GM12878 (cell line): Measurements from ENCODE around the gene PLXNA2. TPM values are rescaled to one million over a fixed set of nuclear protein-coding genes. Genes with fewer than 3 reads are reported as not detected.

Experiments
- ATAC-seq: fragments of 200-7000 bp; cut with Tn5 transposase; 3 replicates; pipeline ENCODE4 v1.9.1; 2020; ENCODE audit warnings: mild to moderate bottlenecking, moderate library complexity
- BruUV-seq: library from RNA; stranded (reverse); fragments of 400-500 nt; replicated peaks from 2 replicates; lab custom pipeline; 2021; lab: Mats Ljungman, UMichigan
- CTCF ChIA-PET: fragments of 300-600 bp; sonication (Branson Sonifier 250); formaldehyde crosslinking; extraction: SDS; loops from one replicate; lab custom pipeline; 2021; ENCODE audit warnings: inconsistent platforms; lab: Yijun Ruan, JAX
- POLR2A ChIA-PET: fragments of 350-600 bp; formaldehyde crosslinking; extraction: SDS; loops from one replicate; lab custom pipeline; 2021; ENCODE audit warnings: inconsistent platforms; lab: Charles Lee
- RAD21 ChIA-PET: fragments of 300-600 bp; sonication (Branson Sonifier 250); formaldehyde crosslinking; loops from one replicate; lab custom pipeline; 2023; ENCODE audit warnings: antibody characterized with exemption; ENCODE audit not compliant: unreplicated experiment; lab: Charles Lee
- SMC1A ChIA-PET: fragments of 300-600 bp; sonication (Branson Sonifier 250); formaldehyde crosslinking; loops from one replicate; lab custom pipeline; 2023; ENCODE audit not compliant: unreplicated experiment, uncharacterized antibody; lab: Charles Lee
- DNase-seq: peaks from one replicate; pipeline ENCODE4 v3.0.0-alpha.2; 2011; ENCODE audit warnings: low read depth, low spot score
- FAIRE-seq: peaks from 3 replicates; lab custom pipeline; 2011; peaks lifted over from hg19 to GRCh38; lab: Jason Lieb, UNC
- H2AFZ ChIP-seq: 2 replicates; pipeline ENCODE4 v1.6.0; 2011; ENCODE audit warnings: low read depth, low read length, control low read depth; ENCODE audit not compliant: control insufficient read depth
- H3K27ac ChIP-seq: 2 replicates; pipeline ENCODE4 v1.5.1; 2011; ENCODE audit warnings: control low read depth; ENCODE audit not compliant: control insufficient read depth, insufficient read depth
- H3K27me3 ChIP-seq, 2 experiments: replicated peaks in 1 of 2; 2 replicates each; pipeline versions ENCODE4 v1.6.0 to v1.6.1; 2011; ENCODE audit warnings: low read length in 1 of 2; ENCODE audit not compliant: control insufficient read depth in 2 of 2, insufficient read depth in 2 of 2
- H3K36me3 ChIP-seq, 2 experiments: 2 replicates each; pipeline ENCODE4 v1.5.1; 2011; ENCODE audit warnings: low read length in 1 of 2; ENCODE audit not compliant: control insufficient read depth in 2 of 2, insufficient read depth in 2 of 2
- H3K4me1 ChIP-seq: 2 replicates; pipeline ENCODE4 v1.6.1; 2011; ENCODE audit warnings: mild to moderate bottlenecking, low read length, moderate library complexity, mixed read lengths; ENCODE audit not compliant: control insufficient read depth, insufficient read depth
- H3K4me2 ChIP-seq: 2 replicates; pipeline ENCODE4 v1.6.0; 2011; ENCODE audit warnings: control low read depth; ENCODE audit not compliant: control insufficient read depth, insufficient read depth
- H3K4me3 ChIP-seq: fragments of 200-600 bp; sonication (generic); 2 replicates; pipeline ENCODE4 v1.5.1; 2016
- H3K79me2 ChIP-seq: 2 replicates; pipeline ENCODE4 v1.6.0; 2011; ENCODE audit warnings: low read length; ENCODE audit not compliant: control insufficient read depth, insufficient read depth
- H3K9ac ChIP-seq: 2 replicates; pipeline ENCODE4 v1.8.0; 2011; ENCODE audit warnings: low read length, control low read depth, mixed read lengths; ENCODE audit not compliant: control insufficient read depth, insufficient read depth
- H3K9me3 ChIP-seq: replicated peaks from 3 replicates; pipeline ENCODE4 v1.5.1; 2011; ENCODE audit warnings: mild to moderate bottlenecking, low read length; ENCODE audit not compliant: control insufficient read depth, insufficient read depth
- H4K20me1 ChIP-seq: 2 replicates; pipeline ENCODE4 v1.6.0; 2011; ENCODE audit not compliant: control insufficient read depth, insufficient read depth
- BHLHE40 ChIP-seq, 2 experiments: fragments of 450-650 bp in 1 of 2; IDR thresholded peaks; 2 replicates each; pipeline ENCODE4 v1.6.1; 2011 to 2017; ENCODE audit warnings: low read depth in 2 of 2, borderline replicate concordance in 1 of 2, improper control_type of control experiment in 1 of 2, low read length in 1 of 2, mild to moderate bottlenecking in 1 of 2
- BRCA1 ChIP-seq: IDR thresholded peaks from 2 replicates; pipeline ENCODE4 v1.6.1; 2011; ENCODE audit warnings: low read depth, low read length, improper control_type of control experiment
- NFYB ChIP-seq: IDR thresholded peaks from 2 replicates; pipeline ENCODE4 v1.6.1; 2011; ENCODE audit warnings: low read depth, mild to moderate bottlenecking, low read length, improper control_type of control experiment, moderate library complexity; ENCODE audit not compliant: insufficient read depth
- POU2F2 ChIP-seq: IDR thresholded peaks from 3 replicates; pipeline ENCODE4 v1.6.1; 2011; ENCODE audit warnings: low read depth, mild to moderate bottlenecking, low read length, borderline replicate concordance
- RCOR1 ChIP-seq: conservative IDR thresholded peaks from 2 replicates; pipeline ENCODE4 v1.6.1; 2012; ENCODE audit warnings: low read depth, low read length, improper control_type of control experiment
- RUNX3 ChIP-seq: IDR thresholded peaks from 2 replicates; pipeline ENCODE4 v1.6.1; 2012; ENCODE audit warnings: low read length, inconsistent platforms
- WGBS: methylation state at CpG from one replicate; pipeline ENCODE4 v1.1.6; 2016; ENCODE audit warnings: low lambda C conversion rate; ENCODE audit not compliant: insufficient replicate concordance, insufficient coverage; ENCODE audit errors: missing lambda C conversion rate; 5-methylcytosine and 5-hydroxymethylcytosine counted together
- in situ Hi-C: fragments of 300-500 bp; cut with MboI; formaldehyde crosslinking; loops from 9 replicates; pipeline ENCODE4 v1.14.3; 2018; ENCODE audit warnings: mixed read lengths
- intact Hi-C: fragments of 100-400 bp; cut with micrococcal nuclease; formaldehyde crosslinking; loops from one replicate; pipeline ENCODE4 v1.14.2; 2022; ENCODE audit not compliant: unreplicated experiment
- polyA plus RNA-seq, 11 experiments: library from polyadenylated mRNA; depleted of rRNA in 4 of 11; unstranded in 6 of 11; stranded (reverse) in 5 of 11; fragments of >200 nt; fragmentation: Nextera tagmentation in 4 of 11; fragmentation: Illumina TruSeq in 1 of 11; extraction: Ambion mirVana in 4 of 11; extraction: Trizol in 1 of 11; gene quantifications; 1 replicate in 1 of 11; 2 replicates in 10 of 11; pipeline versions ENCODE4 v1.2.1 to v1.2.3, GENCODE V29; 2011 to 2016; ENCODE audit warnings: inconsistent platforms in 2 of 11, missing spikeins in 2 of 11, low read depth in 1 of 11
- total RNA-seq, 4 experiments: library from RNA; depleted of rRNA in 3 of 4; stranded (reverse); fragments of >200 nt in 3 of 4; fragmentation: Illumina TruSeq in 1 of 4; extraction: Trizol in 1 of 4; gene quantifications; 2 replicates each; pipeline versions ENCODE4 v1.2.1 to v1.2.3, GENCODE V29; 2013 to 2021
- TF ChIP-seq, protein P1 (sequence below): IDR thresholded peaks from 2 replicates; pipeline ENCODE4 v1.6.1; 2012; ENCODE audit warnings: improper control_type of control experiment, low read depth, low read length; ENCODE audit not compliant: insufficient replicate concordance
- TF ChIP-seq, protein P2 (sequence below): fragments of 450-650 bp; IDR thresholded peaks from 2 replicates; pipeline ENCODE4 v1.6.1; 2017; ENCODE audit warnings: mild to moderate bottlenecking, moderate library complexity
- TF ChIP-seq, protein P3 (sequence below): IDR thresholded peaks from 2 replicates; pipeline ENCODE4 v1.6.1; 2012; ENCODE audit warnings: mild to moderate bottlenecking, low read depth, low read length

Gene PLXNA2
- total and polyA plus RNA-seq, 10 of the 15 experiments (the other 5 are each of a cell fraction or from before 2014, with no cell fraction given) = under 0.01 to 0.08 (median 0.07) TPM; not detected in 4

DNA sequence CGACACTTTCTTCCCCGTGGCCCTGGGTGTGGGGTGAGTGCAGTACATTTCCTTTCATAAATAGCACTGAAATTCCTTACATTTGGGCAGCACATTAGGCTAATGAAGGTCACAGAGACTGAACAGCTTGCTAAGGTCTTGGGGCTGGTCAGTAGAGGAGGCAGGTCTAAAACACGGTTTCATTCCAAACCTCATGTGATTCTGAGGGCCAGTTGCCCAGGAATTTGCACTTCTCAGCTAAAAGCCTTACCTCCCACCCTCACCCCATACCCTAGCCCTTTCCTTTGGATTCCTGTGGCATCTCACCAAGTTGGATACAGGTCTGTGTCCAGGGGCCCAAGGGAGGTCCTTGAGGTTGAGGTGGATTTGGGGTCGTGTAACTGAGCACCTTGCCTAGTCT, 185.4 kb downstream of the PLXNA2 start:
- no peak for FAIRE-seq
- TF ChIP-seq BHLHE40 (IDR thresholded peaks at IDR 0.05; ENCODE audit: borderline replicate concordance in 1 of 2, low read depth in 2 of 2, low read length in 1 of 2) (no peak), BRCA1 (no peak), RUNX3 (no peak), POU2F2 (no peak), NFYB (no peak), RCOR1 (no peak)
- TF ChIP-seq, protein P1, sequence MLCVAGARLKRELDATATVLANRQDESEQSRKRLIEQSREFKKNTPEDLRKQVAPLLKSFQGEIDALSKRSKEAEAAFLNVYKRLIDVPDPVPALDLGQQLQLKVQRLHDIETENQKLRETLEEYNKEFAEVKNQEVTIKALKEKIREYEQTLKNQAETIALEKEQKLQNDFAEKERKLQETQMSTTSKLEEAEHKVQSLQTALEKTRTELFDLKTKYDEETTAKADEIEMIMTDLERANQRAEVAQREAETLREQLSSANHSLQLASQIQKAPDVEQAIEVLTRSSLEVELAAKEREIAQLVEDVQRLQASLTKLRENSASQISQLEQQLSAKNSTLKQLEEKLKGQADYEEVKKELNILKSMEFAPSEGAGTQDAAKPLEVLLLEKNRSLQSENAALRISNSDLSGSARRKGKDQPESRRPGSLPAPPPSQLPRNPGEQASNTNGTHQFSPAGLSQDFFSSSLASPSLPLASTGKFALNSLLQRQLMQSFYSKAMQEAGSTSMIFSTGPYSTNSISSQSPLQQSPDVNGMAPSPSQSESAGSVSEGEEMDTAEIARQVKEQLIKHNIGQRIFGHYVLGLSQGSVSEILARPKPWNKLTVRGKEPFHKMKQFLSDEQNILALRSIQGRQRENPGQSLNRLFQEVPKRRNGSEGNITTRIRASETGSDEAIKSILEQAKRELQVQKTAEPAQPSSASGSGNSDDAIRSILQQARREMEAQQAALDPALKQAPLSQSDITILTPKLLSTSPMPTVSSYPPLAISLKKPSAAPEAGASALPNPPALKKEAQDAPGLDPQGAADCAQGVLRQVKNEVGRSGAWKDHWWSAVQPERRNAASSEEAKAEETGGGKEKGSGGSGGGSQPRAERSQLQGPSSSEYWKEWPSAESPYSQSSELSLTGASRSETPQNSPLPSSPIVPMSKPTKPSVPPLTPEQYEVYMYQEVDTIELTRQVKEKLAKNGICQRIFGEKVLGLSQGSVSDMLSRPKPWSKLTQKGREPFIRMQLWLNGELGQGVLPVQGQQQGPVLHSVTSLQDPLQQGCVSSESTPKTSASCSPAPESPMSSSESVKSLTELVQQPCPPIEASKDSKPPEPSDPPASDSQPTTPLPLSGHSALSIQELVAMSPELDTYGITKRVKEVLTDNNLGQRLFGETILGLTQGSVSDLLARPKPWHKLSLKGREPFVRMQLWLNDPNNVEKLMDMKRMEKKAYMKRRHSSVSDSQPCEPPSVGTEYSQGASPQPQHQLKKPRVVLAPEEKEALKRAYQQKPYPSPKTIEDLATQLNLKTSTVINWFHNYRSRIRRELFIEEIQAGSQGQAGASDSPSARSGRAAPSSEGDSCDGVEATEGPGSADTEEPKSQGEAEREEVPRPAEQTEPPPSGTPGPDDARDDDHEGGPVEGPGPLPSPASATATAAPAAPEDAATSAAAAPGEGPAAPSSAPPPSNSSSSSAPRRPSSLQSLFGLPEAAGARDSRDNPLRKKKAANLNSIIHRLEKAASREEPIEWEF = no peak
- TF ChIP-seq, protein P2, sequence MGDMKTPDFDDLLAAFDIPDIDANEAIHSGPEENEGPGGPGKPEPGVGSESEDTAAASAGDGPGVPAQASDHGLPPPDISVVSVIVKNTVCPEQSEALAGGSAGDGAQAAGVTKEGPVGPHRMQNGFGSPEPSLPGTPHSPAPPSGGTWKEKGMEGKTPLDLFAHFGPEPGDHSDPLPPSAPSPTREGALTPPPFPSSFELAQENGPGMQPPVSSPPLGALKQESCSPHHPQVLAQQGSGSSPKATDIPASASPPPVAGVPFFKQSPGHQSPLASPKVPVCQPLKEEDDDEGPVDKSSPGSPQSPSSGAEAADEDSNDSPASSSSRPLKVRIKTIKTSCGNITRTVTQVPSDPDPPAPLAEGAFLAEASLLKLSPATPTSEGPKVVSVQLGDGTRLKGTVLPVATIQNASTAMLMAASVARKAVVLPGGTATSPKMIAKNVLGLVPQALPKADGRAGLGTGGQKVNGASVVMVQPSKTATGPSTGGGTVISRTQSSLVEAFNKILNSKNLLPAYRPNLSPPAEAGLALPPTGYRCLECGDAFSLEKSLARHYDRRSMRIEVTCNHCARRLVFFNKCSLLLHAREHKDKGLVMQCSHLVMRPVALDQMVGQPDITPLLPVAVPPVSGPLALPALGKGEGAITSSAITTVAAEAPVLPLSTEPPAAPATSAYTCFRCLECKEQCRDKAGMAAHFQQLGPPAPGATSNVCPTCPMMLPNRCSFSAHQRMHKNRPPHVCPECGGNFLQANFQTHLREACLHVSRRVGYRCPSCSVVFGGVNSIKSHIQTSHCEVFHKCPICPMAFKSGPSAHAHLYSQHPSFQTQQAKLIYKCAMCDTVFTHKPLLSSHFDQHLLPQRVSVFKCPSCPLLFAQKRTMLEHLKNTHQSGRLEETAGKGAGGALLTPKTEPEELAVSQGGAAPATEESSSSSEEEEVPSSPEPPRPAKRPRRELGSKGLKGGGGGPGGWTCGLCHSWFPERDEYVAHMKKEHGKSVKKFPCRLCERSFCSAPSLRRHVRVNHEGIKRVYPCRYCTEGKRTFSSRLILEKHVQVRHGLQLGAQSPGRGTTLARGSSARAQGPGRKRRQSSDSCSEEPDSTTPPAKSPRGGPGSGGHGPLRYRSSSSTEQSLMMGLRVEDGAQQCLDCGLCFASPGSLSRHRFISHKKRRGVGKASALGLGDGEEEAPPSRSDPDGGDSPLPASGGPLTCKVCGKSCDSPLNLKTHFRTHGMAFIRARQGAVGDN = no peak
- TF ChIP-seq, protein P3, sequence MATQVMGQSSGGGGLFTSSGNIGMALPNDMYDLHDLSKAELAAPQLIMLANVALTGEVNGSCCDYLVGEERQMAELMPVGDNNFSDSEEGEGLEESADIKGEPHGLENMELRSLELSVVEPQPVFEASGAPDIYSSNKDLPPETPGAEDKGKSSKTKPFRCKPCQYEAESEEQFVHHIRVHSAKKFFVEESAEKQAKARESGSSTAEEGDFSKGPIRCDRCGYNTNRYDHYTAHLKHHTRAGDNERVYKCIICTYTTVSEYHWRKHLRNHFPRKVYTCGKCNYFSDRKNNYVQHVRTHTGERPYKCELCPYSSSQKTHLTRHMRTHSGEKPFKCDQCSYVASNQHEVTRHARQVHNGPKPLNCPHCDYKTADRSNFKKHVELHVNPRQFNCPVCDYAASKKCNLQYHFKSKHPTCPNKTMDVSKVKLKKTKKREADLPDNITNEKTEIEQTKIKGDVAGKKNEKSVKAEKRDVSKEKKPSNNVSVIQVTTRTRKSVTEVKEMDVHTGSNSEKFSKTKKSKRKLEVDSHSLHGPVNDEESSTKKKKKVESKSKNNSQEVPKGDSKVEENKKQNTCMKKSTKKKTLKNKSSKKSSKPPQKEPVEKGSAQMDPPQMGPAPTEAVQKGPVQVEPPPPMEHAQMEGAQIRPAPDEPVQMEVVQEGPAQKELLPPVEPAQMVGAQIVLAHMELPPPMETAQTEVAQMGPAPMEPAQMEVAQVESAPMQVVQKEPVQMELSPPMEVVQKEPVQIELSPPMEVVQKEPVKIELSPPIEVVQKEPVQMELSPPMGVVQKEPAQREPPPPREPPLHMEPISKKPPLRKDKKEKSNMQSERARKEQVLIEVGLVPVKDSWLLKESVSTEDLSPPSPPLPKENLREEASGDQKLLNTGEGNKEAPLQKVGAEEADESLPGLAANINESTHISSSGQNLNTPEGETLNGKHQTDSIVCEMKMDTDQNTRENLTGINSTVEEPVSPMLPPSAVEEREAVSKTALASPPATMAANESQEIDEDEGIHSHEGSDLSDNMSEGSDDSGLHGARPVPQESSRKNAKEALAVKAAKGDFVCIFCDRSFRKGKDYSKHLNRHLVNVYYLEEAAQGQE = no peak

More for the DNA sequence above, 185.4 kb downstream of the PLXNA2 start:
- Histone ChIP-seq H3K4me3 (no peak overlapping the region), H3K36me3 (no peaks in the 10 kb centered on the region), H2AFZ (no peak overlapping the region), H4K20me1 (no peaks in the 10 kb centered on the region), H3K9ac (no peak overlapping the region), H3K9me3 (no peaks in the 10 kb centered on the region), H3K27ac (no peak overlapping the region), H3K27me3 (peaks cover 2 to 3% of the 10 kb centered on the region in 2 experiments; a peak in 3 of 4 replicates), H3K4me2 (no peak overlapping the region), H3K4me1 (no peaks in the 10 kb centered on the region), H3K79me2 (no peaks in the 10 kb centered on the region)
- ATAC-seq = no peak
- CTCF ChIA-PET = no interaction called here
- BruUV-seq = no TSS peak
- WGBS = 2% methylated on average over 4 of the region's 4 CpGs
- DNase-seq = no peak
- SMC1A ChIA-PET = no interaction called here
- intact Hi-C loops = no loop called here
- in situ Hi-C loops = no loop called here
- RAD21 ChIA-PET = no interaction called here
- POLR2A ChIA-PET = no interaction called here
